A549 (cell line): Measurements from ENCODE around the gene USP2. TPM values are rescaled to one million over a fixed set of nuclear protein-coding genes. Genes with fewer than 3 reads are reported as not detected.

Source experiments
- ATAC-seq, 2 experiments: fragments of 200-7000 bp in 1 of 2; fragments of >200 bp in 1 of 2; cut with Nextera tagmentation in 1 of 2; cut with Tn5 transposase in 1 of 2; 3 replicates each; pipeline versions ENCODE4 v1.8.0 to v1.9.1; 2018 to 2020; ENCODE audit warnings: mild to moderate bottlenecking in 1 of 2, moderate library complexity in 1 of 2
- CTCF ChIA-PET: fragments of 300-600 bp; sonication (Branson Sonifier 250); formaldehyde crosslinking; extraction: SDS; loops from one replicate; lab custom pipeline; 2021; ENCODE audit warnings: antibody characterized with exemption, inconsistent platforms; lab: Yijun Ruan, JAX
- POLR2A ChIA-PET: fragments of 350-600 bp; formaldehyde crosslinking; extraction: SDS; loops from one replicate; lab custom pipeline; 2021; ENCODE audit warnings: antibody characterized with exemption, inconsistent platforms; lab: Yijun Ruan, JAX
- DNase-seq, 2 experiments: peaks; one replicate each; pipeline versions ENCODE4 v3.0.0 to v3.0.0-alpha.2; 2011 to 2016; ENCODE audit warnings: low read depth in 1 of 2, low spot score in 1 of 2
- FAIRE-seq: peaks from 2 replicates; lab custom pipeline; 2011; peaks lifted over from hg19 to GRCh38; lab: Jason Lieb, UNC
- H3K27ac ChIP-seq, 2 experiments: fragments of >200 bp; sonication (Bioruptor Twin); formaldehyde crosslinking; 3 replicates each; pipeline ENCODE4 v1.5.1; 2016 to 2017
- H3K4me1 ChIP-seq: fragments of >200 bp; sonication (Bioruptor Twin); formaldehyde crosslinking; 3 replicates; pipeline ENCODE4 v1.6.1; 2016
- H3K4me2 ChIP-seq: fragments of >200 bp; sonication (Bioruptor Twin); formaldehyde crosslinking; 3 replicates; pipeline ENCODE4 v1.6.1; 2016
- H3K4me3 ChIP-seq: fragments of >200 bp; sonication (Bioruptor Twin); formaldehyde crosslinking; 3 replicates; pipeline ENCODE4 v1.5.1; 2016
- H3K9me3 ChIP-seq: fragments of >200 bp; sonication (Bioruptor Twin); formaldehyde crosslinking; 3 replicates; pipeline ENCODE4 v1.6.1; 2016
- BHLHE40 ChIP-seq: IDR thresholded peaks from 2 replicates; pipeline ENCODE4 v1.6.1; 2012; ENCODE audit warnings: low read depth, low read length, inconsistent platforms
- CBX2 ChIP-seq: fragments of 200-600 bp; sonication (generic); IDR thresholded peaks from 2 replicates; pipeline ENCODE4 v1.6.1; 2016; ENCODE audit warnings: low read depth, mild to moderate bottlenecking, borderline replicate concordance
- CBX8 ChIP-seq: fragments of 200-600 bp; sonication (generic); IDR thresholded peaks from 2 replicates; pipeline ENCODE4 v1.6.1; 2016
- CHD4 ChIP-seq: fragments of 200-600 bp; sonication (generic); IDR thresholded peaks from 2 replicates; pipeline ENCODE4 v1.6.1; 2016; ENCODE audit warnings: antibody characterized with exemption, mild to moderate bottlenecking, borderline replicate concordance
- EHF ChIP-seq: fragments of 250-450 bp; sonication (Bioruptor Pico); IDR thresholded peaks from 2 replicates; pipeline ENCODE4 v1.5.0; 2020; ENCODE audit warnings: mild to moderate bottlenecking
- FOSL2 ChIP-seq, 2 experiments: fragments of 450-650 bp in 1 of 2; fragments of >200 bp in 1 of 2; sonication (Bioruptor Twin) in 1 of 2; formaldehyde crosslinking; IDR thresholded peaks; 2 replicates each; pipeline versions ENCODE4 v1.5.0 to v1.6.1; 2016 to 2020; ENCODE audit warnings: mild to moderate bottlenecking in 1 of 2, moderate library complexity in 1 of 2
- HOXA7 ChIP-seq: fragments of 250-450 bp; sonication (Bioruptor Pico); IDR thresholded peaks from 2 replicates; pipeline ENCODE4 v1.5.0; 2020; ENCODE audit warnings: mild to moderate bottlenecking, moderate library complexity
- JUNB ChIP-seq: fragments of >200 bp; sonication (Bioruptor Twin); formaldehyde crosslinking; IDR thresholded peaks from 2 replicates; pipeline ENCODE4 v1.6.1; 2016
- MAFK ChIP-seq: fragments of 450-650 bp; IDR thresholded peaks from 2 replicates; pipeline ENCODE4 v1.6.1; 2014; ENCODE audit not compliant: partially characterized antibody
- MYC ChIP-seq: IDR thresholded peaks from 2 replicates; pipeline ENCODE4 v1.6.1; 2012; ENCODE audit warnings: mild to moderate bottlenecking, inconsistent platforms, low read length, improper control_type of control experiment, borderline replicate concordance
- PHF8 ChIP-seq: fragments of 200-600 bp; sonication (generic); IDR thresholded peaks from 2 replicates; pipeline ENCODE4 v1.6.1; 2016; ENCODE audit warnings: low read depth, mild to moderate bottlenecking, antibody characterized with exemption, moderate library complexity, borderline replicate concordance
- SMC3 ChIP-seq: fragments of >200 bp; sonication (Bioruptor Twin); formaldehyde crosslinking; IDR thresholded peaks from 3 replicates; pipeline ENCODE4 v1.6.1; 2018; ENCODE audit warnings: inconsistent platforms
- SREBF2 ChIP-seq: fragments of 450-650 bp; IDR thresholded peaks from 2 replicates; pipeline ENCODE4 v1.6.1; 2014; ENCODE audit warnings: mild to moderate bottlenecking, moderate library complexity
- TP53 ChIP-seq: fragments of 250-450 bp; sonication (Bioruptor Pico); IDR thresholded peaks from 2 replicates; pipeline ENCODE4 v1.5.0; 2021; ENCODE audit warnings: mild to moderate bottlenecking, moderate library complexity
- WGBS: methylation state at CpG from one replicate; pipeline ENCODE4 v1.1.6; 2017; ENCODE audit errors: missing lambda C conversion rate; 5-methylcytosine and 5-hydroxymethylcytosine counted together
- polyA plus RNA-seq, 4 experiments: library from polyadenylated mRNA; depleted of rRNA in 3 of 4; stranded (reverse); fragments of >200 nt; fragmentation: RNase III in 1 of 4; extraction: RNeasy Plus Mini Kit Qiagen cat#74134 plus additional on column Dnase treatment in 1 of 4; gene quantifications; 2 replicates in 3 of 4; 3 replicates in 1 of 4; pipeline ENCODE4 v1.2.3, GENCODE V29; 2011 to 2017
- TF ChIP-seq, protein P1 (sequence below): fragments of 150-350 bp; IDR thresholded peaks from 2 replicates; pipeline ENCODE4 v1.6.1; 2014; ENCODE audit warnings: low read depth, mild to moderate bottlenecking, low read length
- TF ChIP-seq, protein P2 (sequence below): fragments of 250-450 bp; sonication (Bioruptor Pico); IDR thresholded peaks from 2 replicates; pipeline ENCODE4 v1.5.0; 2020; ENCODE audit warnings: low read depth, mild to moderate bottlenecking, moderate library complexity
- TF ChIP-seq, protein P3 (sequence below): fragments of 250-450 bp; sonication (Bioruptor Pico); IDR thresholded peaks from 2 replicates; pipeline ENCODE4 v1.5.0; 2021; ENCODE audit warnings: mild to moderate bottlenecking, moderate library complexity, borderline replicate concordance
- TF ChIP-seq, protein P4 (sequence below): fragments of >200 bp; sonication (Bioruptor Twin); formaldehyde crosslinking; IDR thresholded peaks from 3 replicates; pipeline ENCODE4 v1.6.1; 2016

USP2 gene
- polyA plus RNA-seq, 2 of the 4 experiments (the other 2 are of a cell fraction), result 0.30 to 0.48 TPM

DNA sequence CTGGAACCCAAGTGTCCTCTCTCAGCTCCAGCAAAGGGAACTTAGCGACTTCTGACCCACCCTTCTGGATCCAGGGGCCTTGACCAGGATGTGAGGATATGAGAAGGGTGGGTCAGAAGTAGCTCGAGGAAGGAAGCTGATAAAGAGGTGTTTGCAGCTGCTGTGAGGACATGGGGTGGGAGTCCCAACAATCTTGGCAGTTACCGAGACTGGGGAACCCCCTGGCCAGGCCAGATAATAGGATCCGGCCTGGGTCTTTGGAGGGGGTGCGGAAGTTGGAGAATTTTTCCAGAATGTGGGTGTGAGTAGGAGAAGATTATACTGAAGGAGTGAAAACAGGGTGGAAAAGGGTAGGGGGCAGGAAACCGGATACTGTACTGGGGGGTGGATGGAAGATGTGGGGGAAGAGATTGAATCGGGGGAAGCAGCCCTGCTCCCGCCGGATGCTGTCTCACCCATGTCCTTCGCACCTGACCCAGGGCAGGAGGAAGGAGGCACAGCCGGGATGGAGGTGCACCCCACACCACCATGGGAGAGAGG lies 61.7 kb downstream of the USP2 start:
- ATAC-seq, result no peak
- ChIA-PET CTCF (interaction anchor here (1.8 to 11.6 kb wide), 4 partner anchors 9 to 156 kb away, joined by 5 to 160 read pairs (median 18); partner anchors contain the start of gene C1QTNF5), POLR2A (no interaction called here)
- FAIRE-seq, result no peak
- 87% methylated on average over 11 of the region's 11 CpGs for WGBS
- no peak for DNase-seq
- Histone ChIP-seq H3K4me3 (no peak overlapping the region), H3K9me3 (no peaks in the 10 kb centered on the region), H3K4me2 (no peak overlapping the region), H3K4me1 (peaks cover 43% of the 10 kb centered on the region), H3K27ac (no peak overlapping the region)
- no peak for TF ChIP-seq FOSL2 (IDR thresholded peaks at IDR 0.05)
- no peak for TF ChIP-seq FOSL2 (CRISPR knock-in tag; IDR thresholded peaks at IDR 0.05)
- TF ChIP-seq MAFK, result no peak
- no peak for TF ChIP-seq CBX2
- TF ChIP-seq, protein P1, sequence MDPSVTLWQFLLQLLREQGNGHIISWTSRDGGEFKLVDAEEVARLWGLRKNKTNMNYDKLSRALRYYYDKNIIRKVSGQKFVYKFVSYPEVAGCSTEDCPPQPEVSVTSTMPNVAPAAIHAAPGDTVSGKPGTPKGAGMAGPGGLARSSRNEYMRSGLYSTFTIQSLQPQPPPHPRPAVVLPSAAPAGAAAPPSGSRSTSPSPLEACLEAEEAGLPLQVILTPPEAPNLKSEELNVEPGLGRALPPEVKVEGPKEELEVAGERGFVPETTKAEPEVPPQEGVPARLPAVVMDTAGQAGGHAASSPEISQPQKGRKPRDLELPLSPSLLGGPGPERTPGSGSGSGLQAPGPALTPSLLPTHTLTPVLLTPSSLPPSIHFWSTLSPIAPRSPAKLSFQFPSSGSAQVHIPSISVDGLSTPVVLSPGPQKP, result no peak
- no peak for TF ChIP-seq EHF
- TF ChIP-seq JUNB, result no peak
- TF ChIP-seq, protein P2, sequence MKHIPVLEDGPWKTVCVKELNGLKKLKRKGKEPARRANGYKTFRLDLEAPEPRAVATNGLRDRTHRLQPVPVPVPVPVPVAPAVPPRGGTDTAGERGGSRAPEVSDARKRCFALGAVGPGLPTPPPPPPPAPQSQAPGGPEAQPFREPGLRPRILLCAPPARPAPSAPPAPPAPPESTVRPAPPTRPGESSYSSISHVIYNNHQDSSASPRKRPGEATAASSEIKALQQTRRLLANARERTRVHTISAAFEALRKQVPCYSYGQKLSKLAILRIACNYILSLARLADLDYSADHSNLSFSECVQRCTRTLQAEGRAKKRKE (CRISPR knock-in tag), result no peak
- TF ChIP-seq, protein P3, sequence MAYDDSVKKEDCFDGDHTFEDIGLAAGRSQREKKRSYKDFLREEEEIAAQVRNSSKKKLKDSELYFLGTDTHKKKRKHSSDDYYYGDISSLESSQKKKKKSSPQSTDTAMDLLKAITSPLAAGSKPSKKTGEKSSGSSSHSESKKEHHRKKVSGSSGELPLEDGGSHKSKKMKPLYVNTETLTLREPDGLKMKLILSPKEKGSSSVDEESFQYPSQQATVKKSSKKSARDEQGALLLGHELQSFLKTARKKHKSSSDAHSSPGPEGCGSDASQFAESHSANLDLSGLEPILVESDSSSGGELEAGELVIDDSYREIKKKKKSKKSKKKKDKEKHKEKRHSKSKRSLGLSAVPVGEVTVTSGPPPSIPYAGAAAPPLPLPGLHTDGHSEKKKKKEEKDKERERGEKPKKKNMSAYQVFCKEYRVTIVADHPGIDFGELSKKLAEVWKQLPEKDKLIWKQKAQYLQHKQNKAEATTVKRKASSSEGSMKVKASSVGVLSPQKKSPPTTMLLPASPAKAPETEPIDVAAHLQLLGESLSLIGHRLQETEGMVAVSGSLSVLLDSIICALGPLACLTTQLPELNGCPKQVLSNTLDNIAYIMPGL (CRISPR knock-in tag), result no peak
- no peak for TF ChIP-seq SREBF2

DNA sequence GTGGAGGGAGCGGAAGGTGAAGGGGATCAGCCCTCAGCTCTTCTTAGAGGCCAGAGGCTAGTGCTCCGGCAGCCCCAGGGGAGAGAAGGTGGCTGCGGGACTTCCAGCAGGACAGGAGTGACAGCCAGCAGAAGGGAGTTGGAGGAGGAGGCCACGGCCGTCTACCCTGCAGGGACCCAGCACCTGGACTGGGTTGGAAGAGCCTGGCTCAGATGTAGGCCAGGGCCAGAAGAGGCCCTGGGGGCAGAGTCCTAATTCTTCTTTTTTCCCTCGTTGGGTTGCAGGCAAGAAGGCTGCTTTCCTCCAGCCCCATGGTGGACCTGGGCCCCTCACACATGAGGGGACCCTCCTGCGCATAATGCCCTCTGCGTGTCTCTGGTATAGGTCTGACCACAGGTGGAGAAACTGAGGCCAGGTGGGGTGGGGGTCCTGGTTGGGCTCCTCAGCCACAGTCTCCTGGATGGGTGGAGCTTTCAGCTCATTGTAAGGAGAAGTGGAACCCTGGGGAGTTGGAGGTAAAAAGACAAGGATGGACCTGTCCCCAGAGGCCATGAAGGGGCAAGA lies 62.3 kb downstream of the USP2 start:
- WGBS, result 84% methylated on average over 8 of the region's 8 CpGs
- Histone ChIP-seq H3K27ac (peak overlapping the region in 1 of 2 experiments; percentile 50; a peak in 1 of 6 replicates), H3K4me2 (no peak overlapping the region), H3K4me1 (peaks cover 43% of the 10 kb centered on the region), H3K4me3 (no peak overlapping the region), H3K9me3 (no peaks in the 10 kb centered on the region)
- DNase-seq (no peak), ATAC-seq (no peak), FAIRE-seq (no peak)
- CTCF ChIA-PET, result interaction anchor here (0.8 to 11.6 kb wide), 4 partner anchors 9 to 157 kb away, joined by 3 to 160 read pairs (median 18); partner anchors contain the start of gene C1QTNF5
- POLR2A ChIA-PET, result no interaction called here
- TF ChIP-seq PHF8 (no peak), SMC3 (no peak), CBX8 (no peak), BHLHE40 (no peak), CHD4 (no peak), TP53 (CRISPR knock-in tag) (no peak), MYC (no peak), HOXA7 (CRISPR knock-in tag) (no peak)
- TF ChIP-seq, protein P4, sequence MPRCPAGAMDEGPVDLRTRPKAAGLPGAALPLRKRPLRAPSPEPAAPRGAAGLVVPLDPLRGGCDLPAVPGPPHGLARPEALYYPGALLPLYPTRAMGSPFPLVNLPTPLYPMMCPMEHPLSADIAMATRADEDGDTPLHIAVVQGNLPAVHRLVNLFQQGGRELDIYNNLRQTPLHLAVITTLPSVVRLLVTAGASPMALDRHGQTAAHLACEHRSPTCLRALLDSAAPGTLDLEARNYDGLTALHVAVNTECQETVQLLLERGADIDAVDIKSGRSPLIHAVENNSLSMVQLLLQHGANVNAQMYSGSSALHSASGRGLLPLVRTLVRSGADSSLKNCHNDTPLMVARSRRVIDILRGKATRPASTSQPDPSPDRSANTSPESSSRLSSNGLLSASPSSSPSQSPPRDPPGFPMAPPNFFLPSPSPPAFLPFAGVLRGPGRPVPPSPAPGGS, result no peak
